Measurements from ENCODE around the gene OR6C75. TPM values are rescaled to one million over a fixed set of nuclear protein-coding genes. Genes with fewer than 3 reads are reported as not detected.

The OR6C75 gene
- total RNA-seq, 1 donor from 2014 or later, result not detected

Other genes starting within 250 kb of the OR6C75 start
- gene OR9K2, start 236.6 kb upstream of the OR6C75 start, total RNA-seq, result not detected in 2 replicates
- not detected in 2 replicates for gene OR10A7, start 141.9 kb upstream of the OR6C75 start, total RNA-seq
- gene OR6C74, start 118.4 kb upstream of the OR6C75 start, total RNA-seq, result not detected in 2 replicates
- gene OR6C6, start 66.4 kb upstream of the OR6C75 start, total RNA-seq, result not detected in 2 replicates
- not detected in 2 replicates for gene OR6C1, start 48.6 kb upstream of the OR6C75 start, total RNA-seq
- gene OR6C3, start 32.2 kb upstream of the OR6C75 start, total RNA-seq, result not detected in 2 replicates
- not detected in 2 replicates for gene OR6C65, start 37.6 kb downstream of the OR6C75 start, total RNA-seq
- not detected in 2 replicates for gene OR6C76, start 63.3 kb downstream of the OR6C75 start, total RNA-seq
- gene OR6C2, start 81.1 kb downstream of the OR6C75 start, total RNA-seq, result not detected in 2 replicates
- gene OR6C70, start 107.2 kb downstream of the OR6C75 start, total RNA-seq, result not detected in 2 replicates
- gene OR6C68, start 129.4 kb downstream of the OR6C75 start, total RNA-seq, result not detected in 2 replicates
- gene OR6C4, start 186.6 kb downstream of the OR6C75 start, total RNA-seq, result not detected in 2 replicates
- not detected in 2 replicates for gene OR2AP1, start 209.5 kb downstream of the OR6C75 start, total RNA-seq